Measurements from ENCODE around the gene PAQR8.

GRCh38 chr6:52394251-52394666, 32.3 kb downstream of the PAQR8 start:
- TF ChIP-seq, protein P1, sequence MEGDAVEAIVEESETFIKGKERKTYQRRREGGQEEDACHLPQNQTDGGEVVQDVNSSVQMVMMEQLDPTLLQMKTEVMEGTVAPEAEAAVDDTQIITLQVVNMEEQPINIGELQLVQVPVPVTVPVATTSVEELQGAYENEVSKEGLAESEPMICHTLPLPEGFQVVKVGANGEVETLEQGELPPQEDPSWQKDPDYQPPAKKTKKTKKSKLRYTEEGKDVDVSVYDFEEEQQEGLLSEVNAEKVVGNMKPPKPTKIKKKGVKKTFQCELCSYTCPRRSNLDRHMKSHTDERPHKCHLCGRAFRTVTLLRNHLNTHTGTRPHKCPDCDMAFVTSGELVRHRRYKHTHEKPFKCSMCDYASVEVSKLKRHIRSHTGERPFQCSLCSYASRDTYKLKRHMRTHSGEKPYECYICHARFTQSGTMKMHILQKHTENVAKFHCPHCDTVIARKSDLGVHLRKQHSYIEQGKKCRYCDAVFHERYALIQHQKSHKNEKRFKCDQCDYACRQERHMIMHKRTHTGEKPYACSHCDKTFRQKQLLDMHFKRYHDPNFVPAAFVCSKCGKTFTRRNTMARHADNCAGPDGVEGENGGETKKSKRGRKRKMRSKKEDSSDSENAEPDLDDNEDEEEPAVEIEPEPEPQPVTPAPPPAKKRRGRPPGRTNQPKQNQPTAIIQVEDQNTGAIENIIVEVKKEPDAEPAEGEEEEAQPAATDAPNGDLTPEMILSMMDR (IDR thresholded peaks at IDR 0.05), result no peak
- no peak for TF ChIP-seq POLR2A (IDR thresholded peaks at IDR 0.05)
- TF ChIP-seq POLR2AphosphoS5 (IDR thresholded peaks at IDR 0.05), result no peak
